PFSK-1 (cell line): ENCODE data around the gene DNAJC5G.

Experiments
- FOXP2 ChIP-seq: optimal IDR thresholded peaks from 2 replicates; pipeline ENCODE3; 2011; ENCODE audit warnings: borderline replicate concordance, control low read depth, inconsistent platforms; ENCODE audit not compliant: insufficient read depth; ENCODE audit errors: extremely low read length, extremely low read depth
- POLR2AphosphoS5 ChIP-seq: IDR thresholded peaks from 2 replicates; pipeline ENCODE4 v1.6.1; 2012; ENCODE audit warnings: low read depth, mild to moderate bottlenecking, control low read depth, low read length, moderate library complexity
- SIN3A ChIP-seq: IDR thresholded peaks from 2 replicates; pipeline ENCODE4 v1.6.1; 2012; ENCODE audit warnings: mild to moderate bottlenecking, low read length, moderate library complexity, borderline replicate concordance; ENCODE audit not compliant: insufficient read depth
- TAF1 ChIP-seq: IDR thresholded peaks from 2 replicates; pipeline ENCODE4 v1.6.1; 2012; ENCODE audit warnings: low read length, control low read depth, borderline replicate concordance; ENCODE audit not compliant: insufficient read depth
- TF ChIP-seq, protein P1 (sequence below), 2 experiments: IDR thresholded peaks; 2 replicates each; pipeline versions ENCODE4 v1.6.1 to v1.8.0; 2011 to 2012; ENCODE audit warnings: low read depth in 2 of 2, low read length in 2 of 2, control low read depth in 1 of 2, inconsistent platforms in 1 of 2, mild to moderate bottlenecking in 1 of 2, moderate library complexity in 1 of 2; ENCODE audit not compliant: insufficient read depth in 1 of 2

GRCh38 chr2:27280826-27281225 lies 5.6 kb downstream of the DNAJC5G start:
- TF ChIP-seq TAF1: no peak
- TF ChIP-seq POLR2AphosphoS5: no peak
- TF ChIP-seq SIN3A: no peak
- TF ChIP-seq FOXP2: no peak
- TF ChIP-seq, protein P1, sequence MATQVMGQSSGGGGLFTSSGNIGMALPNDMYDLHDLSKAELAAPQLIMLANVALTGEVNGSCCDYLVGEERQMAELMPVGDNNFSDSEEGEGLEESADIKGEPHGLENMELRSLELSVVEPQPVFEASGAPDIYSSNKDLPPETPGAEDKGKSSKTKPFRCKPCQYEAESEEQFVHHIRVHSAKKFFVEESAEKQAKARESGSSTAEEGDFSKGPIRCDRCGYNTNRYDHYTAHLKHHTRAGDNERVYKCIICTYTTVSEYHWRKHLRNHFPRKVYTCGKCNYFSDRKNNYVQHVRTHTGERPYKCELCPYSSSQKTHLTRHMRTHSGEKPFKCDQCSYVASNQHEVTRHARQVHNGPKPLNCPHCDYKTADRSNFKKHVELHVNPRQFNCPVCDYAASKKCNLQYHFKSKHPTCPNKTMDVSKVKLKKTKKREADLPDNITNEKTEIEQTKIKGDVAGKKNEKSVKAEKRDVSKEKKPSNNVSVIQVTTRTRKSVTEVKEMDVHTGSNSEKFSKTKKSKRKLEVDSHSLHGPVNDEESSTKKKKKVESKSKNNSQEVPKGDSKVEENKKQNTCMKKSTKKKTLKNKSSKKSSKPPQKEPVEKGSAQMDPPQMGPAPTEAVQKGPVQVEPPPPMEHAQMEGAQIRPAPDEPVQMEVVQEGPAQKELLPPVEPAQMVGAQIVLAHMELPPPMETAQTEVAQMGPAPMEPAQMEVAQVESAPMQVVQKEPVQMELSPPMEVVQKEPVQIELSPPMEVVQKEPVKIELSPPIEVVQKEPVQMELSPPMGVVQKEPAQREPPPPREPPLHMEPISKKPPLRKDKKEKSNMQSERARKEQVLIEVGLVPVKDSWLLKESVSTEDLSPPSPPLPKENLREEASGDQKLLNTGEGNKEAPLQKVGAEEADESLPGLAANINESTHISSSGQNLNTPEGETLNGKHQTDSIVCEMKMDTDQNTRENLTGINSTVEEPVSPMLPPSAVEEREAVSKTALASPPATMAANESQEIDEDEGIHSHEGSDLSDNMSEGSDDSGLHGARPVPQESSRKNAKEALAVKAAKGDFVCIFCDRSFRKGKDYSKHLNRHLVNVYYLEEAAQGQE (IDR thresholded peaks at IDR 0.05; ENCODE audit: insufficient read depth in 1 of 2, low read depth in 2 of 2, low read length in 2 of 2): no peak
